Epithelial cell of esophagus (primary cell): ENCODE data around the gene VTCN1.

Experiments
- DNase-seq: peaks from one replicate; pipeline ENCODE4 v3.0.0; 2010; ENCODE audit warnings: low read depth
- H3K4me3 ChIP-seq: 2 replicates; pipeline ENCODE4 v1.5.1; 2011; ENCODE audit warnings: mild to moderate bottlenecking, low read length, control low read depth
- TF ChIP-seq, protein P1 (sequence below): IDR thresholded peaks from 2 replicates; pipeline ENCODE4 v1.5.1; 2011; ENCODE audit warnings: low read depth, mild to moderate bottlenecking, low read length, control low read depth, inconsistent platforms; ENCODE audit not compliant: insufficient read depth; ENCODE audit errors: missing control alignments

The VTCN1 gene

DNA sequence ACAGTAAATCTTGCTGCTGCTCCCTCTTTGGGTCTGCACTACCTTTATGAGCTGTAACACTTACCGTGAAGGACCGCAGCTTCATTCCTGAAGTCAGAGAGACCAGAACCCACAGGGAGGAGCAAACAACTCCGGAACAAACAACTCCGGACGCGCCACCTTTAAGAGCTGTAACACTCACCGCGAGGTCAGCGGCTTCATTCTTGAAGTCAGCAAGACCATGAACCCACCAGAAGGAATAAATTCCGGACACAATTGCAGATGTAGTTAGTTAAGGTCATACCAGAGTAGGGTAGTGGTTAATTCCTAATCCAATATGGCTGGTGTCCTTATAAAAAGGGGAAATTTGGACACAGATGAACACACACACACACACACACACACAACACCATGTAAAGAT is 37.7 kb downstream of the VTCN1 start:
- H3K4me3 ChIP-seq = no peak overlapping the region
- TF ChIP-seq, protein P1, sequence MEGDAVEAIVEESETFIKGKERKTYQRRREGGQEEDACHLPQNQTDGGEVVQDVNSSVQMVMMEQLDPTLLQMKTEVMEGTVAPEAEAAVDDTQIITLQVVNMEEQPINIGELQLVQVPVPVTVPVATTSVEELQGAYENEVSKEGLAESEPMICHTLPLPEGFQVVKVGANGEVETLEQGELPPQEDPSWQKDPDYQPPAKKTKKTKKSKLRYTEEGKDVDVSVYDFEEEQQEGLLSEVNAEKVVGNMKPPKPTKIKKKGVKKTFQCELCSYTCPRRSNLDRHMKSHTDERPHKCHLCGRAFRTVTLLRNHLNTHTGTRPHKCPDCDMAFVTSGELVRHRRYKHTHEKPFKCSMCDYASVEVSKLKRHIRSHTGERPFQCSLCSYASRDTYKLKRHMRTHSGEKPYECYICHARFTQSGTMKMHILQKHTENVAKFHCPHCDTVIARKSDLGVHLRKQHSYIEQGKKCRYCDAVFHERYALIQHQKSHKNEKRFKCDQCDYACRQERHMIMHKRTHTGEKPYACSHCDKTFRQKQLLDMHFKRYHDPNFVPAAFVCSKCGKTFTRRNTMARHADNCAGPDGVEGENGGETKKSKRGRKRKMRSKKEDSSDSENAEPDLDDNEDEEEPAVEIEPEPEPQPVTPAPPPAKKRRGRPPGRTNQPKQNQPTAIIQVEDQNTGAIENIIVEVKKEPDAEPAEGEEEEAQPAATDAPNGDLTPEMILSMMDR = no peak
- DNase-seq = no peak

DNA sequence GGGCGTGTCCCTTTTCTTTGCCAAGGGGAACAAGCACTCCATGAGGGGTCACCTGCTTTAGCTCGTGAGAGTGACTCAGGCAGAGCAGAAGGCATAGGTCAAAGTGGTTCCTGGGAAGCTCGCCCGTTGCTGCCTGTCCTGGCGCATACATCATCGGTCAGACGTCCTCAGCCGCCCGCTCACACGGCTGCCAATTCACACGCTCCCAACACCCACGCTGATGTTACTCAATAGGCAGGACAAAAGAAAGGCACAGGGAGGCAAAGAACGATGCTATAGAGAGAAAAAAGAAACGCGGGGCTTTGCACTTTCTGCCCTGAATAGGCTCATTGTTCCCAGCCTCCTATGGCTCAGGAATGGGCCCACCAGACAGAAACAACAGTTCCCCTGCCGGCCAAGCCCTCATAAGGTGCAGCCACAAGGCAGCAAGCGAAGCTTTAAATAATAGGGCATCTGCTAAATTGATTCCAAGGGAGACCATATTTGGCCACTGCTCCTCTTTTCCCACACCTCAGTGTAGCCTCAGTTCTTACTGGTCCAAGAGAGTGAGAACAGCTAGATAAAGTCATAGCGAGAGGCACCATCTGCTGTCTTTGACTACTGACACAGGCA is 38.7 kb downstream of the VTCN1 start:
- no peak overlapping the region for H3K4me3 ChIP-seq
- TF ChIP-seq, protein P1 = no peak
- peak; percentile 95 for DNase-seq

DNA sequence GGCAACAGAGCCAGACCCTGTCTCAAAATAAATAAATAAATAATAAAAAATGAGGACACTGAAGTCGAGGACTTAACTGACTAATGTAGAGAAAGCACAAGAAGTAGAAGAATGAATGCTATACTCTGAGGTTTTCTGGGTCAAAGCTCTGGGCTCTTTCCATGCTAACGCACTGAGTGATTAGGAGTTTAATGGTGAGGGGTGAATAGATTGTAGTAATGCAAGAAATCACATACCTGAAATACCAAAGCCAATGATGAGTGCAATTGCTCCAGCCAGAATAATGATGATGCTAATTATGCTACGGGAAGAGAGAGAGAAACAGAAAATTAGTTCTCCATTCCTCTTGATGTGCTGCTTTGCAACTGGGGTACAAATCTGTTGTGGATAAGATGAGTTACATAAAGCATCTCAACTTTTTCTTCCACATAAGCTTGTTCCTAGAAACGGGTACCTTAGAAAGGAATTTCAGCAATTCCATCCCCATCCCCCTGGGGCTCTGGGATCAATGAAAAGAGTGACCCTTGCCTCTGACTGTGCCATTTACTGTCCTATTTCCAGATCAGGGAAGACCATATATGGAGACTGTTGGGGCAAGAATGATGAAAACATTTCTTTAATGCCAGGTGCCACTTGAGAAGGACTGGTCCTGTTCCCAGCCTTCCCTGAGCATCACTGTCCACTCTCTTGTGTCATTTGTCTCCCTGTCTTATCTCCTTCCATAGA is 40.7 kb downstream of the VTCN1 start:
- DNase-seq = no peak
- TF ChIP-seq, protein P1 = no peak
- H3K4me3 ChIP-seq = no peak overlapping the region

DNA sequence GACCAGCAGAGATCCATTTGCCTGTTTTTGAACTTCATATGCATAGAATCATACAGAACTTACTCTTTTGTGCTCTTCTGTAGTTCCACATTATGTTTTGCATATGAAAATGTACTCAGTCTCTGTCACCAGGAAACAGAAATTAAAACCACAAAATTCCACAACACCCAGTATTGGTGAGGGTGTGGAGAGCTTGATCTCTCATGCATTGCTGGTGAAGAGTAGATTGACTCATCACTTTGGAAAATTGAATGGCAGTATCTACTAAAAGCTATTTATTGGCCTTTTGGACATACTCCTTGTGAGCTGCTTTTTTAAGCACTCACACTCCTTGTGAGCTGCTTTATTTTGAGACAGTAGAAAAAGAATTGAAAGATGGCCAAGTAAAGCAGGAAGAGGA is 43.3 kb downstream of the VTCN1 start:
- no peak overlapping the region for H3K4me3 ChIP-seq
- DNase-seq = peak; percentile 69
- TF ChIP-seq, protein P1 = no peak

DNA sequence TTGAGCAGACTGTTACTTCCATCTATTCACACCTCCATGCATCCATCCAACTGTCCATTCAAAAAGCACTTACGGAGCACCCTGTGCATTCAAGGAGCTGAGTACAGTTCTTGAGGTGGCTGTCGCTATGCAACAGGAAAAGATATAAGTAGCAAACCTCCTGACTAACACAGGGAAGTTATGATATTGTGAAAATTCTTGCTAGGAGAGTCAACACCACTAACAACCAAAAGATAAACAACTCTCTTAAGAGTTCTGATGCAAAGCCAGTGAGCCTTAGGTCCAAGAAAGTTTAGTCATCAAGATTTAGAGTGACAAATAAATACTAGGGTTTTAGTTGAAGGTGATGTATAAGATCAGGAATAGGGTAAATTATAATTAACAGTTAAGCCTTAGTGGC is 44.7 kb downstream of the VTCN1 start:
- H3K4me3 ChIP-seq = no peak overlapping the region
- peak; percentile 90 for DNase-seq
- TF ChIP-seq, protein P1 = no peak

DNA sequence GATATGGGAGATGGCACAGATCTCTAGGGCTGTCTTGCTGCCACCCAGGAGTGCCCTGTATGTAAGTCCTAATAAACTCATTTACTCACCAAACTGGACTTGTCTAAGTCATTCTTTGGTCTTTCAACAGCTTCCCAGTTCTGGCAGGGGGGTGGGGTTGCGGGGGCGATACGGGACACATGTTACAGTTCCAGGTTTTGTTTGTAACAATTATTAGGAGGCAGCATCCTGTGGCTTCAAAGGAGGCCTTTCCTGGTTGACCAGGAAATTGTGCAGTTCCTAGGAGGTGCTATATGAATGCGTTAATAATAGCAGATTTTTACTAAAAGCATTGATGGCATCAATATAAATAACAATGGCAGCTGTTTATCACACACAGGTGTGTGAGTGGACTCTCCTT is 46.5 kb downstream of the VTCN1 start:
- TF ChIP-seq, protein P1 = no peak
- no peak overlapping the region for H3K4me3 ChIP-seq
- DNase-seq = no peak

DNA sequence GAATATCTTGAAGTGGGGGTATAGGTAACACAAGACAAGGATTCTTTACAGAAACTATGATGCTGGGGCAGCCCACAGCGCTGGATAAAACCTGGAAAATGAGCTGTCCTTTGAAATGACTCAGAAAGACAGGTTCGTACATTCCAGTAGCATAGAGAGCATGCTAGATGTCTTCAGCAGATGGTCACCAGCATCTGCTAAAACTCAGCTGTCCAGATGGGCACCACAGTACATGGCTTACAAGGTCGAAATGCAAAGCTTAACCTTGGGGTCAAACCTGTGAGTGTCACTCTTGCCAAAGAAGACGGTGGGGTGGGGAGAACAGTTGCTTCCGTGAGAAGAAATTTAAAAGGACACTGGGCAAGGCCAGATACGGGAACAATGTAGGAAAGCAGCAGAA is 47.9 kb downstream of the VTCN1 start:
- no peak for DNase-seq
- TF ChIP-seq, protein P1 = no peak

More for the DNA sequence above, 47.9 kb downstream of the VTCN1 start:
- no peak overlapping the region for H3K4me3 ChIP-seq
